GM19397 (cell line): ENCODE data around the gene NRG3.

Source experiments
- ATAC-seq: cut with Tn5 transposase; IDR thresholded peaks from one replicate; pipeline ENCODE4 v1.9.1; 2021; ENCODE audit warnings: mild to moderate bottlenecking, moderate library complexity; ENCODE audit not compliant: unreplicated experiment

NRG3 gene

DNA sequence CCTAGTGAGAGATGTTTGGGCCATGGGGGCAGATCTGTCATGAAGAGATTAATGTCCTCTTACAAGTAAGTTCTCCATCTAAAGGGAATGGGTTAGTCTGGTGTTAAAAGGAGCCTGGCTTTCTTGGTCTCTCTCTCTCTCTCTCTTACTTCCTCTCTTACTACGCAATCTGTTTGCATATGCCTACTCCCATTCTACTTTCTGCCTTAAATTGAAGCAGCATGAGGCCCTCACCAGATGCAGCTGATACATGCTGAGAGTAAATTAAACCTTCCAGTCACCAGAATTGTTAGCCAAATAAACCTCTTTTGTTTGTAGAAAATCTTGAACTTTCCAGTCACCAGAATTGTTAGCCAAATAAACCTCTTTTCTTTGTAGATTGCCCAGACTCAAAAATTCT lies 884.1 kb downstream of the NRG3 start:
- no peak for ATAC-seq

DNA sequence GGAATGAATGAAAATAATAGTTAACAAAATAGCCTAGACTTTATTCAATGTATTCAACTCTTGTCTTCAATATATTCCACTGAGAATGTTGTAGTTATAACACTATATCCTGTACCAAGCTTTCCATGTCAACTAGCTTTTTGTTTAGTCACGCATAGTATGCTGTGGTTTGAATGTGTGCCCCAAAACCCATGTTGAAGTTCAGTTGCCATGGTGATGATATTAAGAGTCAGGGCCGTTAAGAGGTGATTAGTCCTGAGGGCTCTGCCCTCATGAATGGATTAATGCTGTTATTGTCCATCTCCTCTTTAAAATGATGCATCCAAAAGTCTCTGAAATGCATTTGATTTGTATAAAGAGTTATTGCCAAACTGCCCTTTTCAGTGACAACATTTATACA lies 887.6 kb downstream of the NRG3 start:
- ATAC-seq = no peak

DNA sequence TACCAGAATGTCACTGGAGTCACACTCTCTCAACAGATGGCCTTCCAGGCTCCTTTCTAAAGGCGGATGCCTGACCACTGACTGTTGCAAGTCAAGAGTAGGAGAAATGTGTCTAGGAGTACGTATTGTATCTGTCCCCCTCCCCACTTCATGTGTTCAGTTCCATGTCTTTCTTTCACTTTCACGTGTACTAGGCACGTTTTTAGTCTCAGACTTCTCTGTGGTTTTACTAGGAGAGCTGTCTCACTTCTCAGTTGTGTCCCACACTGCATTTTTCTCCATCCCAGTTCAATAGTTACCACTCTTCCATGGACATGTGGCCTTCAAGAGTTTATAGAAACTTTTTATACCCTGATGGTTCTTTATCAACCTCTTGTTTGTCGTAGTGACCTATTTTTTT lies 893.0 kb downstream of the NRG3 start:
- ATAC-seq = no peak

DNA sequence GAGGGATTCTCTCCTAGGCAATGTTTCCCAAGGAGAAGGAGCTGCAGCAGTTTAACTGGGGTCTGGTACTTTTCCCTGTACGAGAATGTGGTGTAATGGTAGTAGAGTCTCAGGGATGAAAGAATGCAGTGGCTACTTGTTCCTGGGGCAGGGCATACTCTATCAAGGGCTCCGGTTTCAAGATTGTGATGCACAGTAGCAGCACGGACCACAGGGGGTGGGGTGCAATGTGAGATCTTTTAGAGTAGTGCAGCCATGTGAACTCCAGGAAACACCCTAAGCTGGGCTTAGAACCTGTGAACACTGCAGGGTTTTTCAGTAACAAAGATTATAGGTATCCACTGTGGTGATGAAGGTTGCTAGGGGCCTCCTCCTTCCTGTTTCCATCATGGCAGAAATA lies 903.9 kb downstream of the NRG3 start:
- no peak for ATAC-seq

- no peak for ATAC-seq
These were observed 921.5 kb downstream of the NRG3 start for GRCh38 chr10:82796510-82796909.

- no peak for ATAC-seq
These were observed 926.3 kb downstream of the NRG3 start for GRCh38 chr10:82801289-82801688.

DNA sequence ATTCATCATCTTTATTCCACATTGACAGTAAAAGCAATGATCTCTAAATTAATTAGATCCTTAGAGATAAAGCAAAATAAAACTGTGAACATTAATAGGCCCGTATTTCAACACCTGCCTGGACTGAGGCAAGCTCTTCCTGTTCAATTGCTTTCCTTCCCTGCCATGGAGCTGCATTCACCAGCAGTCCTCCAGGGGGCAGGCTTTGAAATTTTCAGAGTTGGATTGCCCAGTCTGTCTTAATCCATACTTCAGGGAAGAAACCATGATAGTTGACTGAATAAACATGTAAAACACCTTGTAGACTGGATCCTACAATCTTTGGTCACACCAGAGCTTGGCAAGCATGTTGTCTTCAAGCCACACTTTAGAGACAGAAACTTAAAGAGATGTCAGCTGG lies 936.6 kb downstream of the NRG3 start:
- no peak for ATAC-seq

GRCh38 chr10:82813856-82814255 lies 938.9 kb downstream of the NRG3 start:
- ATAC-seq = no peak

DNA sequence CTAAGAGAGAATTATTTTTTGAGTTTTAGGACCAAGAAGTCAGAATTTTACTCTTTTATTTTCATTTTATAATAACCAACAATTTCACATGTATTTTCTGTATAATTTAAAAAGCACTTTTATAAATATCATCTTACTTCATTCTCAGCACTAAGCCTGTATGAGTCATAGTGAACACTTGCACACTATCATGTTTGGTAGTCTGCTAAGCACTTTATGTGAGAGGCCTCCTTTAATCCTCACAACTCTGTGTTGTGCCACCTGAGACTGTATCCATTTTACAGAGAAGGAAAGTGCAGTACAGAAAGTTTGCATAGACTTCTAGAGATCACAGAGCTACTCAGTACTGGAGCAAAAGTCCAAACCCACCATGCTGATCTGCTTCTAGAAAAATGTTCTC lies 939.6 kb downstream of the NRG3 start:
- ATAC-seq = no peak

DNA sequence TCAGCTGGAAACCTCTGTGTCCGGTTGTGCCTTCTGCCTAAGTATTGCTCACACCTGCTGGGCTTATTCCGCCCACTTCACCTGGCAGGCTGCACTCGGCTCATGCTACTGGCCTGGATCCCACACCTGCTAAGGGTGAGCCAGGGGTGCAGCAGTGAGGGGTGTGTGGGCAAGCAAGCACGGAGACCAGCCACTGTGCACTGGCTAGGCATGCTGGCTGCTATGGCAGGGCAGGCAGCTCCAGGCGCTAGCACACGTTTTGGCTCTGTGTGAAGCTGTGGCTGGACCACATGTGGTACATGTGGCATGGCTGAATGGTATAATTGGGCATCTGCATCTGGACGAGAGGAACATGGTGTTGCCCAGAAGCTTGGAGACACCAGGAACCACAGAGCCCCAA lies 940.7 kb downstream of the NRG3 start:
- ATAC-seq = no peak

- no peak for ATAC-seq
These were observed 942.9 kb downstream of the NRG3 start for GRCh38 chr10:82817676-82818422.

DNA sequence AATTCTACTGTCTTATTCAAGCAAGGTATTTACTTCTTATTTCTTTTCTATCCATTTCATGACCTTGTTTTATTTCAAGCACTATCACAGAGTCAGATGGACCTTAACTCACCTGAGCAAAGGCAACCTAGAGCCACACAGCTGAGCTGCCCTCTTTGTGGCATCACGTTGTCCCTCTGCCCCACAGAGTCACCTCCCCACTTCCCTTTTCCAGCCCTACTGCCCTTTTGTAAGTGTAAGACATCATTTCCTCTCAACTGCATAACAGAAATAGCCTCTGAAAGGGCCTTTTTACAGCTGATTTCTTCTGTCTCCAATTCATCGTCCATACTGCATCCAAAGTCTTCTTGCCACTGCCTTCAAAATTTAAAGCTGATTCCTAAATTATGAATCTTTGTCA lies 946.0 kb downstream of the NRG3 start:
- ATAC-seq = no peak

- ATAC-seq = no peak
These were observed 951.1 kb downstream of the NRG3 start for GRCh38 chr10:82826132-82826531.

- ATAC-seq = no peak
These were observed 952.9 kb downstream of the NRG3 start for GRCh38 chr10:82827901-82828300.

DNA sequence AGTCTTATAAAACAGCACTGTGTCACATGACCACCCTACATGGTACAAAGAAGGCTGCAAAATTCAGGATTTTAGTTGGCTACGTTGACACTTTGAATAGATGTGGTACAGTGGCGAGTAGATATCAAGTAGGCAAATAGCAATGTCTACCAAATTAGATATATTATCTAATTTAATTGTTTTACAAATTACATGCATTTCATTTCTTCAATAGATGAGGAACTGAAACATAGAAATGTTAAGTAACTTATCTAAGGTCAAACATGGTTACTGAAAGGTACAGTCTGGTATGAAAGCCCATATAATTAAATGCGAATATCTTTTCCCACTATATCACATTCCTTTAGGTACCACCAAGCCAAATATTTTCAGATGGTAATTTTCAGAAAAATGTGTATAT lies 972.2 kb downstream of the NRG3 start:
- ATAC-seq = no peak

GRCh38 chr10:82850191-82850590 lies 975.2 kb downstream of the NRG3 start:
- no peak for ATAC-seq

DNA sequence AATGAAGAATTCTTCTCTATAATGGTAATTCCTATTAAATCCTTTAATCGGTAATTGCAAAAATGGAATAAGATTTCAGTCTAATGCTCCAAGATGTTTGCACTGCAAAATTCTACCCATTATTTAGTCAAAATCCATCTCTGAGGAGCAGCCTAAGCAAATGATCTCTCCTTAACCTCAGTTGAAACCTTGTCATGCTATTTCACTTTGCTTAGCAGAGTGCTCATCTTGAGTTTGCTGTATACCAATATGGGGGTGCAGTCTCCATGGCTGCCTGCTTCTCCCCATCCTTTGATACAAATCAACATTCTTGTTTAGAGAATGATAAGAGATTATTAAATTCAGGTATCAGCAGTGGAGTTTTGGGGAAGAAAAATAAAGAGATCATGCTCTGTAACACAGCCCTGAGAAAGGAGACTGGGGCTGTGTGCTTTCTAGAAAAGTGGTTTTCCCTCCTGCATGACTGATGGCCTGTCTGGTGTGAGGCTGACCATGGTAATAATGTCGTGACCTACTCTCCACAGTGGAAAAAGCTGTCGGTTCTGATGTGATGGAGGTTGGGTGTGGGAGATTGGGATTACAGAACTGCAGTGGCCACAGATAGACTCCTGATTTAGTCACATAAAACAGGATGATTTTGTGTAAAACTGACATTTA lies 982.1 kb downstream of the NRG3 start:
- no peak for ATAC-seq

DNA sequence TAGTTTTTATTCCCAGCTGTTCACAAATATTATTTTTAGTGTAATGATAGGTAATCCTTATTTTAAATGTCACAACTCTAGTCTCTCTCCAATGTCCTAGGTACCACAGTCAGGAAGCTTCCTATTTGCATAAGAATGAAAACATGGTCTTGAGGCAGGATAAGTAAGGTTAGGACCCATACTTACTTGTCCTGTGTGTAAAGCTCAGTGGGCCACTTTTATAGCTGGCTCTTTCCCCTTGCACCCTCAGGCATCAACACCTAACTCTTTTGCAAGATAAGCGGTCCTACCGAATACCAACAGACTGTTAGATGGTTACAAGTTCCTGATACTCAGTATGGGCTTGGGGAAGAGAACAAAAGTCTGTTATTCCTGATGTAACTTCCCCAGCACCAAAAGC lies 986.9 kb downstream of the NRG3 start:
- no peak for ATAC-seq

DNA sequence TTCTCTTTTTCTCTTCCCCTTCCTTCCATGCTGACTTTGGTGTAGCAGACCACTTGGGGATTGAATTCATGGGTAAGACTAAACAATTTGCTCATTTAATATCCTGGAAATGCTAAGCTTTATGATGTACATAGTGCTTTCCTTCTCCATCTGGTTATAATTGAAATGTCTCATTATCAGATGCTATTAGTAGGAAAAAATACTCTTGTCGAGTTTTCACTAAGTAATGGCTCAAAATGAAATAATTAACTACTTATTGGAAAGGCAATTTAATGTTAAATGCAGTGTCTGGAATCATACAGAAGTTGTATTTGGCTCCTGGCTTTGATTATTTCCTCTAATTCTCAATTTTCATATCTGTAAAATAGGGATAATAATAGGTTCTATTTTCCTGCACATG lies 990.4 kb downstream of the NRG3 start:
- ATAC-seq = no peak

GRCh38 chr10:82866424-82867020 lies 991.5 kb downstream of the NRG3 start:
- no peak for ATAC-seq

- ATAC-seq = no peak
These were observed 992.1 kb downstream of the NRG3 start for GRCh38 chr10:82867056-82867455.

- no peak for ATAC-seq
These were observed 999.7 kb downstream of the NRG3 start for GRCh38 chr10:82874671-82875070.
